ENCODE results near the gene PTPRK. TPM values are rescaled to one million over a fixed set of nuclear protein-coding genes. Genes with fewer than 3 reads are reported as not detected.

The PTPRK gene
- total and polyA plus RNA-seq, 4 donors = 8.2 to 224 (median 42.9) TPM

DNA sequence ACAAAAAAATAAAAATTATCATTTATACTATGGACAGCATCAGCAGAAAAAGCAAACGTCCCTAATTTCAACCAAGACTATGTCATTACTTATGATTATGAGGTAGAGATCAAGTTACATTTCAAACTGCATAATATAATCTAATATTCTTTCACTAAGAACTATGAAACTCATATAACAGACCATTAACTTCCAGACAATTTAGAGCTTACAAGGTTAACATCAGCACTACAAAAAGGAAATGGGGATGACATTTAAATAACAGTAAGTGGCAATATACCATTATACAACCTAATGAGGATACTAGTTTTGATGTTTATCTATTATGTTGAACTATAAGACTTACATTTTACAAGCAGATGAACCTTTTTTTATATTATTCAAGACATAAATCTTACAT lies 358.6 kb downstream of the PTPRK start:
- no peak overlapping the region for H3K27ac ChIP-seq (ENCODE audit: low read depth in 1 of 2, low read length in 1 of 2)
- H3K9ac ChIP-seq (ENCODE audit: insufficient read depth in 1 of 2, low read length in 2 of 2) = no peak overlapping the region
- no peak for ATAC-seq (ENCODE audit: insufficient read depth, low FRiP score)
- no peak for DNase-seq
- no peaks in the 10 kb centered on the region for H3K27me3 ChIP-seq (ENCODE audit: control insufficient read depth in 3 of 3, insufficient read depth in 3 of 3, low read length in 2 of 3)
- no peak for TF ChIP-seq CTCF (IDR thresholded peaks at IDR 0.05; ENCODE audit: control extremely low read depth, extremely low read depth)
- no peaks in the 10 kb centered on the region for H3K36me3 ChIP-seq (ENCODE audit: control insufficient read depth in 4 of 4, insufficient read depth in 4 of 4, low read length in 4 of 4)
- peaks cover 0 to 3% (median 0%) of the 10 kb centered on the region in 5 donors for H3K4me1 ChIP-seq (ENCODE audit: control insufficient read depth in 5 of 5, insufficient read depth in 5 of 5, low read length in 5 of 5)
- no peak overlapping the region for H3K4me3 ChIP-seq
- WGBS, 2 donors = 66 to 71% methylated on average over 1 of the region's 1 CpG
- H3K9me3 ChIP-seq (ENCODE audit: control insufficient read depth in 4 of 4, insufficient read depth in 3 of 4, low read length in 3 of 4) = no peaks in the 10 kb centered on the region

GRCh38 chr6:128161263-128161662 lies 359.1 kb downstream of the PTPRK start:
- Histone ChIP-seq H3K27ac (ENCODE audit: low read depth in 1 of 2, low read length in 1 of 2) (no peak overlapping the region), H3K4me1 (ENCODE audit: control insufficient read depth in 5 of 5, insufficient read depth in 5 of 5, low read length in 5 of 5) (no peaks in the 10 kb centered on the region), H3K9ac (ENCODE audit: insufficient read depth in 1 of 2, low read length in 2 of 2) (no peak overlapping the region), H3K27me3 (ENCODE audit: control insufficient read depth in 3 of 3, insufficient read depth in 3 of 3, low read length in 2 of 3) (no peaks in the 10 kb centered on the region), H3K4me3 (no peak overlapping the region), H3K36me3 (ENCODE audit: control insufficient read depth in 4 of 4, insufficient read depth in 4 of 4, low read length in 4 of 4) (no peaks in the 10 kb centered on the region), H3K9me3 (ENCODE audit: control insufficient read depth in 4 of 4, insufficient read depth in 3 of 4, low read length in 3 of 4) (no peaks in the 10 kb centered on the region)
- ATAC-seq (ENCODE audit: insufficient read depth, low FRiP score) (no peak), DNase-seq (no peak)
- no peak for TF ChIP-seq CTCF (IDR thresholded peaks at IDR 0.05; ENCODE audit: control extremely low read depth, extremely low read depth)
- 68 to 84% methylated on average over 1 of the region's 1 CpG for WGBS, 2 donors

DNA sequence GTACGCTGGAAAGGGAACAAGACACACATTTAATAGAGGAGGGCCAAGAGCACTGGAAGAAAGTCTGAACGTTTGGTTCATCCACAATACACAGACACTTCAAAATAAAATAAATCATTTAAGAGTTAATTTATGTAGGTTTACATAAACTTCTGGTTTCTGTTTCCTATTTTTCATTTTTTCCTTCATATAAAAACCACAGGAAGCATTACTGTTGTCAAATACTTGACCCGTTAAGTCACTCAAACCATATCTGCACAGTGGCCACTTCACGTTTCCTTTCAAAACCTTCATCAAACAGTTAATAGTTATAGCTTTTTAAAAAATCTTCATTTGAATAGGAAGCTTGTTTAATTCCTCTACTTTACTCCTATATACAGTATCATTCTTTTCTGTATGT lies 361.9 kb downstream of the PTPRK start:
- ATAC-seq (ENCODE audit: insufficient read depth, low FRiP score) (no peak), DNase-seq (peak in 1 of 3 donors; percentile 19)
- 22 to 38% methylated on average over 4 of the region's 4 CpGs for WGBS, 2 donors
- no peak for TF ChIP-seq CTCF (IDR thresholded peaks at IDR 0.05; ENCODE audit: control extremely low read depth, extremely low read depth)
- no peak overlapping the region for H3K9ac ChIP-seq (ENCODE audit: insufficient read depth in 1 of 2, low read length in 2 of 2)
- no peaks in the 10 kb centered on the region for H3K27me3 ChIP-seq (ENCODE audit: control insufficient read depth in 3 of 3, insufficient read depth in 3 of 3, low read length in 2 of 3)
- H3K4me1 ChIP-seq (ENCODE audit: control insufficient read depth in 5 of 5, insufficient read depth in 5 of 5, low read length in 5 of 5) = no peaks in the 10 kb centered on the region
- H3K9me3 ChIP-seq (ENCODE audit: control insufficient read depth in 4 of 4, insufficient read depth in 3 of 4, low read length in 3 of 4) = no peaks in the 10 kb centered on the region
- no peak overlapping the region for H3K27ac ChIP-seq (ENCODE audit: low read depth in 1 of 2, low read length in 1 of 2)
- H3K4me3 ChIP-seq = no peak overlapping the region
- no peaks in the 10 kb centered on the region for H3K36me3 ChIP-seq (ENCODE audit: control insufficient read depth in 4 of 4, insufficient read depth in 4 of 4, low read length in 4 of 4)

All from lung (tissue), 12 donors.